HG03159 (cell line): ENCODE results near the gene PSME3IP1.
"Not testable (repeated sequence)": the region's sequence is repeated elsewhere in the genome, so short reads cannot be mapped to it uniquely, and the experiment has no call there.

Source experiments
- ATAC-seq: cut with Tn5 transposase; IDR thresholded peaks from one replicate; pipeline ENCODE4 v1.9.1; 2021; ENCODE audit warnings: mild to moderate bottlenecking, moderate library complexity; ENCODE audit not compliant: unreplicated experiment

PSME3IP1 gene

GRCh38 chr16:57200321-57200720 lies 14.5 kb upstream of the PSME3IP1 start:
- ATAC-seq, result not testable (repeated sequence)

- ATAC-seq, result no peak
Observed at GRCh38 chr16:57196753-57197152, 10.9 kb upstream of the PSME3IP1 start.

GRCh38 chr16:57196286-57196685 lies 10.4 kb upstream of the PSME3IP1 start:
- ATAC-seq, result no peak

- no peak for ATAC-seq
Observed at GRCh38 chr16:57194512-57194911, 8.7 kb upstream of the PSME3IP1 start.

GRCh38 chr16:57192720-57193486 lies 7.1 kb upstream of the PSME3IP1 start:
- ATAC-seq, result no peak

- no peak for ATAC-seq
Observed at GRCh38 chr16:57192146-57192545, 6.3 kb upstream of the PSME3IP1 start.

GRCh38 chr16:57191056-57191571 lies 5.3 kb upstream of the PSME3IP1 start:
- ATAC-seq, result no peak

- no peak for ATAC-seq
Observed at GRCh38 chr16:57190136-57190535, 4.3 kb upstream of the PSME3IP1 start.

GRCh38 chr16:57189527-57189926 lies 3.7 kb upstream of the PSME3IP1 start:
- not testable (repeated sequence) for ATAC-seq

- no peak for ATAC-seq
Observed at GRCh38 chr16:57188711-57189002, 2.8 kb upstream of the PSME3IP1 start.

GRCh38 chr16:57187902-57188710 lies 2.3 kb upstream of the PSME3IP1 start:
- not testable (repeated sequence) for ATAC-seq

GRCh38 chr16:57186872-57187854 lies 1.3 kb upstream of the PSME3IP1 start:
- ATAC-seq, result no peak

GRCh38 chr16:57185446-57185944 lies 344 bp downstream of the PSME3IP1 start:
- peak; percentile 34 for ATAC-seq

GRCh38 chr16:57184887-57185445 lies 873 bp downstream of the PSME3IP1 start:
- no peak for ATAC-seq

- ATAC-seq, result no peak
Observed at GRCh38 chr16:57184113-57184512, 1.7 kb downstream of the PSME3IP1 start.

- no peak for ATAC-seq
Observed at GRCh38 chr16:57179215-57179828, 6.5 kb downstream of the PSME3IP1 start.

GRCh38 chr16:57178793-57179212 lies 7.0 kb downstream of the PSME3IP1 start:
- ATAC-seq, result no peak

- no peak for ATAC-seq
Observed at GRCh38 chr16:57178196-57178595, 7.6 kb downstream of the PSME3IP1 start.

- ATAC-seq, result no peak
Observed at GRCh38 chr16:57175896-57176295, 9.9 kb downstream of the PSME3IP1 start.

GRCh38 chr16:57172721-57173290 lies 13.0 kb downstream of the PSME3IP1 start:
- ATAC-seq, result no peak
